Fibroblast of lung (primary cell): Measurements from ENCODE around the gene NAPB. TPM values are rescaled to one million over a fixed set of nuclear protein-coding genes. Genes with fewer than 3 reads are reported as not detected.

ENCODE experiments used
- DNase-seq, 2 donors: peaks; one replicate each; pipeline versions ENCODE4 v3.0.0 to v3.0.0-alpha.2; 2010; ENCODE audit warnings: low read depth in 2 of 2
- H2AFZ ChIP-seq: 2 replicates; pipeline ENCODE4 v1.5.1; 2012; ENCODE audit warnings: low read length, control low read depth, inconsistent platforms
- H3K27ac ChIP-seq: 2 replicates; pipeline ENCODE4 v1.5.1; 2011; ENCODE audit warnings: low read length, control low read depth; ENCODE audit not compliant: insufficient read depth
- H3K27me3 ChIP-seq: 2 replicates; pipeline ENCODE4 v1.5.1; 2011; ENCODE audit warnings: mild to moderate bottlenecking, low read length; ENCODE audit not compliant: control insufficient read depth, insufficient read depth
- H3K36me3 ChIP-seq: 2 replicates; pipeline ENCODE4 v1.5.1; 2011; ENCODE audit warnings: low read length; ENCODE audit not compliant: control insufficient read depth, insufficient read depth
- H3K4me1 ChIP-seq: 2 replicates; pipeline ENCODE4 v1.5.1; 2011; ENCODE audit warnings: low read length; ENCODE audit not compliant: control insufficient read depth, insufficient read depth; ENCODE audit errors: extremely low read depth
- H3K4me2 ChIP-seq: 2 replicates; pipeline ENCODE4 v1.5.1; 2011; ENCODE audit warnings: low read length, control low read depth; ENCODE audit not compliant: insufficient read depth; ENCODE audit errors: extremely low read depth
- H3K4me3 ChIP-seq, 4 experiments: fragments of 200-600 bp in 1 of 4; sonication (generic) in 1 of 4; replicated peaks in 1 of 4; 2 replicates each; pipeline ENCODE4 v1.5.1; 2011 to 2016; ENCODE audit warnings: low read length in 4 of 4, low read depth in 3 of 4, mild to moderate bottlenecking in 3 of 4, control low read depth in 2 of 4, inconsistent platforms in 1 of 4, mixed read lengths in 1 of 4; ENCODE audit not compliant: insufficient read depth in 1 of 4; ENCODE audit errors: control extremely low read depth in 1 of 4
- H3K79me2 ChIP-seq: 2 replicates; pipeline ENCODE4 v1.5.1; 2012; ENCODE audit warnings: mild to moderate bottlenecking, low read length, inconsistent platforms; ENCODE audit not compliant: control insufficient read depth, insufficient read depth
- H3K9ac ChIP-seq: 2 replicates; pipeline ENCODE4 v1.5.1; 2011; ENCODE audit warnings: mild to moderate bottlenecking, low read length, control low read depth; ENCODE audit not compliant: insufficient read depth
- H3K9me3 ChIP-seq: 2 replicates; pipeline ENCODE4 v1.5.1; 2012; ENCODE audit warnings: low read depth, low read length; ENCODE audit not compliant: control insufficient read depth, insufficient read depth
- H4K20me1 ChIP-seq: 2 replicates; pipeline ENCODE4 v1.5.1; 2011; ENCODE audit warnings: low read length; ENCODE audit not compliant: control insufficient read depth, insufficient read depth; ENCODE audit errors: extremely low read depth
- EZH2 ChIP-seq: IDR thresholded peaks from 2 replicates; pipeline ENCODE4 v1.5.1; 2012; ENCODE audit warnings: low read length, control low read depth, mild to moderate bottlenecking; ENCODE audit errors: missing control alignments
- polyA plus RNA-seq, 2 donors: library from polyadenylated mRNA; depleted of rRNA in 1 of 2; stranded (reverse) in 1 of 2; unstranded in 1 of 2; fragments of >200 nt; gene quantifications; 2 replicates each; pipeline ENCODE4 v1.2.1, GENCODE V29; 2011 to 2012; ENCODE audit warnings: missing spikeins in 1 of 2
- total RNA-seq: library from RNA; depleted of rRNA; stranded (reverse); fragments of >200 nt; gene quantifications from 2 replicates; pipeline ENCODE4 v1.2.1, GENCODE V29; 2014
- TF ChIP-seq, protein P1 (sequence below), 2 donors: IDR thresholded peaks in 1 of 2; conservative IDR thresholded peaks in 1 of 2; 1 replicate in 1 of 2; 2 replicates in 1 of 2; pipeline ENCODE4 v1.5.1; 2011 to 2012; ENCODE audit warnings: low read length in 2 of 2, control low read depth in 1 of 2, inconsistent platforms in 1 of 2, low read depth in 1 of 2, mild to moderate bottlenecking in 1 of 2

The NAPB gene
- total and polyA plus RNA-seq, 2 donors (not counting 1 experiment from before 2014, with no cell fraction given), result 5.1 to 12.6 TPM

DNA sequence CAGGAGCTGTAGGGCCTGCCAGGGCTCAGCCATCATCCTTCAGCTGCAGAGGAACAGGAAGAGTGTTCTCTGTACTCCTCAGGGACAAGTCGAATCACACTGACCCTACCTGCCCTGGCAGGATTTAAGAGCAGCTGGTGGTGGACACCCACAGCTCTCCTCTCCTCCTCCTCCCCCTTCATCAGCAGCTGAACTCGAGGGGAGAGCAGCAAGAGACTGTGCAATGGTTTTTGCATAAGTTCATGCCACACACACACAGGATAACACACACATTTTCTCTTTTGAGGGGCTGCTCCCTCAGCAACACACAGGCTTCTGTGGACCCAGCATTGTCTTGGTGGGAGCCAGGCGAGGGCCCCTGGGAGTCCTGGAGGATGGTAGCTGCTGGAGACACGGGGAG lies 31.5 kb upstream of the NAPB start, which contains the start of gene CST11:
Gene CST11 (minus strand): TSS at position 101 of the 400 bp plus-strand sequence. CDS start 65 bp downstream, at position 36.
- Histone ChIP-seq H3K79me2 (no peaks in the 10 kb centered on the region), H3K4me1 (no peaks in the 10 kb centered on the region), H4K20me1 (no peaks in the 10 kb centered on the region), H3K27me3 (no peaks in the 10 kb centered on the region), H2AFZ (no peak within 1 kb of the TSS), H3K9ac (no peak within 1 kb of the TSS), H3K4me2 (no peak within 1 kb of the TSS), H3K36me3 (no peaks in the 10 kb centered on the region), H3K9me3 (no peaks in the 10 kb centered on the region), H3K4me3 (no peak within 1 kb of the TSS), H3K27ac (no peak within 1 kb of the TSS)
- no peak for TF ChIP-seq EZH2
- TF ChIP-seq, protein P1, sequence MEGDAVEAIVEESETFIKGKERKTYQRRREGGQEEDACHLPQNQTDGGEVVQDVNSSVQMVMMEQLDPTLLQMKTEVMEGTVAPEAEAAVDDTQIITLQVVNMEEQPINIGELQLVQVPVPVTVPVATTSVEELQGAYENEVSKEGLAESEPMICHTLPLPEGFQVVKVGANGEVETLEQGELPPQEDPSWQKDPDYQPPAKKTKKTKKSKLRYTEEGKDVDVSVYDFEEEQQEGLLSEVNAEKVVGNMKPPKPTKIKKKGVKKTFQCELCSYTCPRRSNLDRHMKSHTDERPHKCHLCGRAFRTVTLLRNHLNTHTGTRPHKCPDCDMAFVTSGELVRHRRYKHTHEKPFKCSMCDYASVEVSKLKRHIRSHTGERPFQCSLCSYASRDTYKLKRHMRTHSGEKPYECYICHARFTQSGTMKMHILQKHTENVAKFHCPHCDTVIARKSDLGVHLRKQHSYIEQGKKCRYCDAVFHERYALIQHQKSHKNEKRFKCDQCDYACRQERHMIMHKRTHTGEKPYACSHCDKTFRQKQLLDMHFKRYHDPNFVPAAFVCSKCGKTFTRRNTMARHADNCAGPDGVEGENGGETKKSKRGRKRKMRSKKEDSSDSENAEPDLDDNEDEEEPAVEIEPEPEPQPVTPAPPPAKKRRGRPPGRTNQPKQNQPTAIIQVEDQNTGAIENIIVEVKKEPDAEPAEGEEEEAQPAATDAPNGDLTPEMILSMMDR (conservative IDR thresholded peaks at IDR 0.05 in 1 of 2, IDR thresholded peaks at IDR 0.05 in 1 of 2; ENCODE audit: low read depth in 1 of 2, low read length in 2 of 2), result no peak
- DNase-seq, result no peak

DNA sequence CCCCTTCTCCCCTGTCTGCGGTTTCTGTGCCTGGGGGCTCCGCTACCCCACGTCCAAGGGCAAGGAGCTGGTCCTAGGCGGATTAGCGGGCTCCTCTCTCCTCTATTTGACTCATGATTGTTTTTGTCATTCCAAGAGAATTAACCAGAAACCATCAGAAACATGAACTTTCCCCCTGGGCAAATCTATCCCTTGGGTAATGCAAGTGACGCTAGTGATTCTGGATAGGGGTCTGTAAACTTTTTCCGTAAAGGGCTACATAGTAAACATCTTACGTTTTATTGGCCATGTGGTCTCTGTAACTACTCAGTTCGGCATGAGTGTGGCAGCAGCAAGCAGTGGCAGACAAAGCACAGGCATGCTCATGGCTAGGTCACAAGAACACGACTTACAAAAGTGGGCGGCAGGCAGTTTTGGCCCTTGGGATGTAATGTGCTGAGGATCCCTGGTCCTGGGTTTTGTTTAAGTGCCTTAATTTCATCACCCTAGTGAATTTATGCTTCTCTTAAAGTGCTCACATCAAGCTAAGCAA lies 30.7 kb upstream of the NAPB start:
- Histone ChIP-seq H3K9ac (no peak overlapping the region), H3K36me3 (no peaks in the 10 kb centered on the region), H3K27ac (no peak overlapping the region), H3K4me2 (no peak overlapping the region), H3K4me3 (no peak overlapping the region), H3K27me3 (no peaks in the 10 kb centered on the region), H3K4me1 (no peaks in the 10 kb centered on the region), H4K20me1 (no peaks in the 10 kb centered on the region), H3K9me3 (no peaks in the 10 kb centered on the region), H2AFZ (no peak overlapping the region), H3K79me2 (no peaks in the 10 kb centered on the region)
- no peak for DNase-seq
- TF ChIP-seq, protein P1 (conservative IDR thresholded peaks at IDR 0.05 in 1 of 2, IDR thresholded peaks at IDR 0.05 in 1 of 2; ENCODE audit: low read depth in 1 of 2, low read length in 2 of 2), result no peak
- no peak for TF ChIP-seq EZH2

DNA sequence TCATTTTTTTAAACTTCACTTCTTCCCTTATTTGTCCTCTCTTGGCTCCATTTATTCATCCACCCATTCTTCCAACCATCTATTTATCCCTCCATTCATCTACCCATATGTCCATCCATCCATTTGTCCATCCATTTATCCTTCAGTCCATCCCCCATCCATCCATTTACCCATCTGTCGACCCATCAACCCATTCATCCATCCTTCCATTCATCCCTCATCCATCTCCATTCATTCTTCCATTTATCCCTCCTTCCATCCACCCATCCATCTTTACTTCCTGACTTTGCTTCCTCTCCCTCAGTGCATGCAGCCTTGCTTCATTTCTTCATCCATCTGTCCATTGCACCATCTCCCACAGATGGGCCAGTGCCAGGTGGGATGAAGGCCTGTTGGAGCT lies 29.6 kb upstream of the NAPB start:
- Histone ChIP-seq H3K36me3 (no peaks in the 10 kb centered on the region), H2AFZ (no peak overlapping the region), H3K4me2 (no peak overlapping the region), H3K9ac (no peak overlapping the region), H3K9me3 (no peaks in the 10 kb centered on the region), H3K27ac (no peak overlapping the region), H3K79me2 (no peaks in the 10 kb centered on the region), H3K27me3 (no peaks in the 10 kb centered on the region), H3K4me3 (no peak overlapping the region), H3K4me1 (no peaks in the 10 kb centered on the region), H4K20me1 (no peaks in the 10 kb centered on the region)
- TF ChIP-seq, protein P1 (conservative IDR thresholded peaks at IDR 0.05 in 1 of 2, IDR thresholded peaks at IDR 0.05 in 1 of 2; ENCODE audit: low read depth in 1 of 2, low read length in 2 of 2), result no peak
- TF ChIP-seq EZH2, result no peak
- DNase-seq, result no peak
